ENCODE measurements around the gene MCOLN2. TPM values are rescaled to one million over a fixed set of nuclear protein-coding genes. Genes with fewer than 3 reads are reported as not detected.

Gene MCOLN2
- total and polyA plus RNA-seq, 2 of the 4 experiments (the other 2 are of a cell fraction) = 0.43 to 0.54 TPM

DNA sequence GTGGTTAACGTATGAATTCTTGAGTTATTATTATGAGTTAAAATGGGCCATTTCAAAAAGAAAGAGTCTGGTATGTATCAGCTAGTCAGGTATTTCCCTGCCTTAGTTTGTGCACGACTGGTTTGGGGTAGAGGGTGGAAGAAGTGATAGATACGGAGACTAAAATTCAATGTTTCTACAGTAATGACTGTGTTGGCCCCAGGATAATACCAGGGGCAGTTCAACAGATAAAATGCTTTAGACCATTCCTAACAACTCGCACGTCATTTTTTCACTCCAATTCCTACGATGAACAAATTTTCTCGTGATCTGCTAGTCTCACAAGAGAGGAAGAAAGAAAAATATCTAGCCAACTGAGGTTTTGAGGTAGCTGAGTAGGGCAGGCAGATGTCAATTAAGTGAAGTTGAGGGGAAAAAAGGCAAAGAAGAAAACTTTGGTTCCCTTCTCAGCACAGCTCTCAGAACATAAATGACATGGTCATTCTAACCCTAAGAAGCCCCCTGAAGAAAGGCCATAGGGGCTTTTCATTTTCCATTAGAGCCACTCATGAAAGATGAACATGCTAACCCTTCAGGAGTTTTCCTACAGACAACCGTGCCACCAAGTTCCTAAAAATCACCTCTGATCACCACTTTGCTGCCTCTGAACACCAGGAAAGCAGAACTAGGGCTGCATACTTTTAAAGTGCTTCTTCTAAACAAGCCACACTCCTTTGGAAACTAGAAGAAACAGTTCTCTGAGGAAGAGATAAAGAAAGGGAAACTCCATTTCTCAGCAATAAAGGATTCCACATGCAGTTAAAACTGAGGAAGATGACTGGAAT lies 5.6 kb downstream of the MCOLN2 start:
- Histone ChIP-seq H3K9ac (ENCODE audit: low read depth, low read length) (no peak overlapping the region), H3K4me3 (ENCODE audit: insufficient read depth, low read depth, low read length) (no peak overlapping the region), H4K20me1 (ENCODE audit: insufficient read depth, low read length) (no peaks in the 10 kb centered on the region), H2BK20ac (ENCODE audit: low read depth, low read length) (no peak overlapping the region), H2BK5ac (ENCODE audit: low read depth, low read length, poor library complexity, severe bottlenecking) (no peak overlapping the region), H3K36me3 (ENCODE audit: control insufficient read depth, insufficient read depth, low read length) (no peaks in the 10 kb centered on the region), H3K9me3 (ENCODE audit: control insufficient read depth, insufficient read depth, low read length) (peaks cover 1% of the 10 kb centered on the region; the same call in 1 of the 2 replicates), H3K79me1 (ENCODE audit: low read depth in 1 of 2, low read length in 2 of 2) (no peaks in the 10 kb centered on the region), H2AK5ac (ENCODE audit: low read depth, low read length) (no peak overlapping the region), H3K4ac (ENCODE audit: low read depth, low read length) (no peak overlapping the region), H3K9me1 (ENCODE audit: insufficient read depth, low read length) (no peaks in the 10 kb centered on the region), H3K4me1 (ENCODE audit: control insufficient read depth, insufficient read depth, low read length) (no peaks in the 10 kb centered on the region), H3K56ac (ENCODE audit: extremely low read depth, insufficient read depth, low read length) (no peak overlapping the region), H3K18ac (ENCODE audit: low read depth, low read length) (no peak overlapping the region), H2AFZ (replicated peaks; ENCODE audit: low read length, poor library complexity) (no peak overlapping the region), H2AK9ac (replicated peaks; ENCODE audit: low read depth, low read length, poor library complexity) (no peak overlapping the region), H3K27me3 (ENCODE audit: control insufficient read depth, insufficient read depth, low read length) (peaks cover 23% of the 10 kb centered on the region), H4K8ac (ENCODE audit: low read depth in 2 of 2, low read length in 2 of 2) (no peak overlapping the region), H4K5ac (ENCODE audit: low read depth, low read length) (no peak overlapping the region), H2BK15ac (ENCODE audit: low read depth, low read length) (no peak overlapping the region), H3K14ac (replicated peaks; ENCODE audit: low read depth, low read length) (no peak overlapping the region), H2BK120ac (ENCODE audit: low read depth, low read length) (no peak overlapping the region), H4K91ac (ENCODE audit: insufficient read depth, low read depth, low read length) (no peak overlapping the region), H3K23ac (ENCODE audit: low read depth, low read length) (no peak overlapping the region), H3K4me2 (ENCODE audit: low read depth, low read length) (no peak overlapping the region), H3K27ac (ENCODE audit: insufficient read depth, low read length) (no peak overlapping the region)
- WGBS, 2 experiments (ENCODE audit: extremely low coverage in 2 of 2, insufficient read length in 1 of 2) = no CpG with 5 or more reads among the region's 8 CpGs
- ATAC-seq (ENCODE audit: low read depth) (no peak), DNase-seq (no peak)
- ChIA-PET CTCF (interaction anchor here (0.5 kb wide), 1 partner anchor 263 kb away, joined by 3 read pairs; no protein-coding TSS in a partner anchor), POLR2A (ENCODE audit: unreplicated experiment) (no interaction called here)
- dilution Hi-C loops (cut with HindIII; ENCODE audit: low sequenced_read_pairs, unreplicated experiment) (no loop called here), intact Hi-C loops (cut with micrococcal nuclease) (no loop called here), in situ Hi-C loops (cut with MboI; ENCODE audit: low sequenced_read_pairs) (no loop called here)
- TF ChIP-seq, protein P1, sequence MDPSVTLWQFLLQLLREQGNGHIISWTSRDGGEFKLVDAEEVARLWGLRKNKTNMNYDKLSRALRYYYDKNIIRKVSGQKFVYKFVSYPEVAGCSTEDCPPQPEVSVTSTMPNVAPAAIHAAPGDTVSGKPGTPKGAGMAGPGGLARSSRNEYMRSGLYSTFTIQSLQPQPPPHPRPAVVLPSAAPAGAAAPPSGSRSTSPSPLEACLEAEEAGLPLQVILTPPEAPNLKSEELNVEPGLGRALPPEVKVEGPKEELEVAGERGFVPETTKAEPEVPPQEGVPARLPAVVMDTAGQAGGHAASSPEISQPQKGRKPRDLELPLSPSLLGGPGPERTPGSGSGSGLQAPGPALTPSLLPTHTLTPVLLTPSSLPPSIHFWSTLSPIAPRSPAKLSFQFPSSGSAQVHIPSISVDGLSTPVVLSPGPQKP (IDR thresholded peaks at IDR 0.05; ENCODE audit: borderline replicate concordance, low read depth, low read length) = no peak
- TF ChIP-seq NFE2L2 (IDR thresholded peaks at IDR 0.05; ENCODE audit: low read depth, low read length) (no peak), BHLHE40 (IDR thresholded peaks at IDR 0.05; ENCODE audit: low read depth, low read length) (no peak), CHD1 (IDR thresholded peaks at IDR 0.05; ENCODE audit: low read depth, low read length) (no peak), SMC3 (IDR thresholded peaks at IDR 0.05; ENCODE audit: low read depth, low read length) (no peak), CEBPB (IDR thresholded peaks at IDR 0.05; ENCODE audit: low read depth, low read length) (no peak)
- no TSS peak for BruUV-seq (replicated peaks)

Measured in IMR-90 (cell line).